Right lobe of liver (tissue), 4 donors: ENCODE results near the gene SMC5.

Source experiments
- POLR2A ChIP-seq: fragments of 450-650 bp; IDR thresholded peaks from one replicate; pipeline ENCODE4 v1.6.1; 2017; ENCODE audit warnings: antibody characterized with exemption, mild to moderate bottlenecking
- TF ChIP-seq, protein P1 (sequence below), 4 donors: fragments of 200-600 bp in 3 of 4; fragments of 450-650 bp in 1 of 4; IDR thresholded peaks; one replicate each; pipeline versions ENCODE4 v1.5.1 to v1.8.0; 2016 to 2022; ENCODE audit warnings: antibody characterized with exemption in 4 of 4, mild to moderate bottlenecking in 2 of 4
- donor health status: DM: no; HTN: no; CAD: no.
- donor health status: DM: no; HTN: no; CAD: no.
- donor health status: DM: no; HTN: yes; CAD: no.

DNA sequence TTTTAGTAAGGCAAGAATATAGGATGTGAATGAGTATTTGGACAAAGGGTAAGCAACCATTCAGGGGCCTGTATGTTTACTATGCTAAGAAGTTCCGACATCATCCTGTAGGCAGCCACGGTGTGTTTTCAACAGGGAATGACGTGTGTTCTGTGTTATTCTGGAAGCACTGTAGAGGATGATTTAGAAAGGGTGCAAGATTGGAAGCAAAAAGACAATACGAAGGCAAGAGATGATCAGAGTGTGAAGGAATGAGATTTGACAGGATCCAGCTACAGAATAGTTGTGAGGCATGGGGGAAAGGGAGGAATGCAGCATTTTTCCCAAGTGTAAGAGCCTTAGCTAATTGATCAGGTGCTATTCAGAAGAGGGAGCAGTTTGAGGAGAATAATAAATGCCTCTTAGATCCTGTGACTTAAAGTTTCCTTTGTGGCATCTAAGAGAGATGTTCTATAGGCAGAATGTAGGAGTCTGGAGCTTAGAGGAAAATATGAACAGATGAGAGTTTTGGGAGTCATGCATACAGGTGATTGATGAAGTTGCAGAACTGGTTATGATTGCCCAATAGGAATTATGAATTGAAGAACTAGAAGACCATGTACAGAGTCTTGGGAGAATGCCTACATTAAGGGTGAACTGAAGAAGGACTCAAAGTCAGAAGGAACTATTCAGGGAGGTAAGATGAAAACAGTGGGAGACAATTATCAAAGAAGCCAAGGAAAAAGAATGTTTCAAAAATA lies 2.5 kb downstream of the SMC5 start:
- TF ChIP-seq, protein P1, sequence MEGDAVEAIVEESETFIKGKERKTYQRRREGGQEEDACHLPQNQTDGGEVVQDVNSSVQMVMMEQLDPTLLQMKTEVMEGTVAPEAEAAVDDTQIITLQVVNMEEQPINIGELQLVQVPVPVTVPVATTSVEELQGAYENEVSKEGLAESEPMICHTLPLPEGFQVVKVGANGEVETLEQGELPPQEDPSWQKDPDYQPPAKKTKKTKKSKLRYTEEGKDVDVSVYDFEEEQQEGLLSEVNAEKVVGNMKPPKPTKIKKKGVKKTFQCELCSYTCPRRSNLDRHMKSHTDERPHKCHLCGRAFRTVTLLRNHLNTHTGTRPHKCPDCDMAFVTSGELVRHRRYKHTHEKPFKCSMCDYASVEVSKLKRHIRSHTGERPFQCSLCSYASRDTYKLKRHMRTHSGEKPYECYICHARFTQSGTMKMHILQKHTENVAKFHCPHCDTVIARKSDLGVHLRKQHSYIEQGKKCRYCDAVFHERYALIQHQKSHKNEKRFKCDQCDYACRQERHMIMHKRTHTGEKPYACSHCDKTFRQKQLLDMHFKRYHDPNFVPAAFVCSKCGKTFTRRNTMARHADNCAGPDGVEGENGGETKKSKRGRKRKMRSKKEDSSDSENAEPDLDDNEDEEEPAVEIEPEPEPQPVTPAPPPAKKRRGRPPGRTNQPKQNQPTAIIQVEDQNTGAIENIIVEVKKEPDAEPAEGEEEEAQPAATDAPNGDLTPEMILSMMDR (IDR thresholded peaks at IDR 0.05) = no peak
- no peak for TF ChIP-seq POLR2A
